KMS-11 (cell line): ENCODE measurements around the gene LMTK3.

Experiments used
- H2AFZ ChIP-seq: fragments of 200-600 bp; sonication (generic); 2 replicates; pipeline ENCODE4 v1.6.1; 2016; ENCODE audit warnings: antibody characterized with exemption, mixed run types, low read depth
- H3K27ac ChIP-seq: fragments of 200-600 bp; sonication (generic); 2 replicates; pipeline ENCODE4 v1.6.1; 2016; ENCODE audit warnings: mild to moderate bottlenecking, mixed run types
- H3K27me3 ChIP-seq: fragments of 200-600 bp; sonication (generic); 2 replicates; pipeline ENCODE4 v1.6.1; 2017; ENCODE audit warnings: mild to moderate bottlenecking, low read depth, mixed run types, moderate library complexity; ENCODE audit not compliant: insufficient read depth
- H3K36me3 ChIP-seq: fragments of 200-600 bp; sonication (generic); 2 replicates; pipeline ENCODE4 v1.6.1; 2017; ENCODE audit warnings: mild to moderate bottlenecking, mixed run types; ENCODE audit not compliant: insufficient read depth
- H3K4me1 ChIP-seq: fragments of 200-600 bp; sonication (generic); 2 replicates; pipeline ENCODE4 v1.6.1; 2016; ENCODE audit warnings: mild to moderate bottlenecking, low read depth, mixed run types; ENCODE audit not compliant: poor library complexity, severe bottlenecking
- H3K4me2 ChIP-seq: fragments of 200-600 bp; sonication (generic); 2 replicates; pipeline ENCODE4 v1.7.0; 2016; ENCODE audit warnings: mild to moderate bottlenecking, mixed run types
- H3K4me3 ChIP-seq: fragments of 200-600 bp; sonication (generic); IDR thresholded peaks from 2 replicates; pipeline ENCODE4 v1.6.1; 2017; ENCODE audit warnings: low read depth, low read length, mixed read lengths; ENCODE audit not compliant: insufficient read depth
- H3K79me2 ChIP-seq: fragments of 200-600 bp; sonication (generic); 2 replicates; pipeline ENCODE4 v1.6.1; 2016; ENCODE audit warnings: low read depth, mixed run types; ENCODE audit not compliant: insufficient read depth
- H3K9ac ChIP-seq: fragments of 200-600 bp; sonication (generic); 2 replicates; pipeline ENCODE4 v1.6.1; 2016; ENCODE audit warnings: mild to moderate bottlenecking, mixed run types
- H4K20me1 ChIP-seq: fragments of 200-600 bp; sonication (generic); 2 replicates; pipeline ENCODE4 v1.6.1; 2016; ENCODE audit warnings: mild to moderate bottlenecking, mixed run types; ENCODE audit not compliant: insufficient read depth
- CTCF ChIP-seq: fragments of 200-600 bp; sonication (generic); conservative IDR thresholded peaks from 2 replicates; pipeline ENCODE4 v1.6.1; 2017; ENCODE audit warnings: low read depth, mild to moderate bottlenecking, antibody characterized with exemption, low read length, moderate library complexity, mixed read lengths

Gene LMTK3

GRCh38 chr19:48442116-48443035, 69.3 kb downstream of the LMTK3 start:
- Histone ChIP-seq H3K27ac (no peak overlapping the region), H4K20me1 (no peaks in the 10 kb centered on the region), H2AFZ (no peak overlapping the region), H3K9ac (no peak overlapping the region), H3K4me1 (peaks cover 20% of the 10 kb centered on the region), H3K36me3 (peaks cover 3% of the 10 kb centered on the region; the same call in 1 of the 2 replicates), H3K4me2 (no peak overlapping the region), H3K4me3 (no peak overlapping the region), H3K79me2 (peaks cover 16% of the 10 kb centered on the region), H3K27me3 (no peaks in the 10 kb centered on the region; the same call in 1 of the 2 replicates)
- TF ChIP-seq CTCF, result no peak

- Histone ChIP-seq H3K79me2 (peaks cover 7% of the 10 kb centered on the region), H3K4me2 (no peak overlapping the region), H3K4me3 (no peak overlapping the region), H3K4me1 (peaks cover 11% of the 10 kb centered on the region), H3K36me3 (no peaks in the 10 kb centered on the region), H3K27ac (no peak overlapping the region), H3K27me3 (no peaks in the 10 kb centered on the region; the same call in 1 of the 2 replicates), H2AFZ (no peak overlapping the region), H4K20me1 (no peaks in the 10 kb centered on the region), H3K9ac (no peak overlapping the region)
- no peak for TF ChIP-seq CTCF
Observed at GRCh38 chr19:48441360-48442050, 70.1 kb downstream of the LMTK3 start.

GRCh38 chr19:48436586-48436985, 75.0 kb downstream of the LMTK3 start:
- H3K36me3 ChIP-seq, result no peaks in the 10 kb centered on the region
- no peak overlapping the region for H2AFZ ChIP-seq
- H3K79me2 ChIP-seq, result no peaks in the 10 kb centered on the region
- no peak for TF ChIP-seq CTCF
- no peak overlapping the region for H3K27ac ChIP-seq
- no peak overlapping the region for H3K4me3 ChIP-seq
- H3K27me3 ChIP-seq, result no peaks in the 10 kb centered on the region; the same call in 1 of the 2 replicates
- no peaks in the 10 kb centered on the region for H3K4me1 ChIP-seq
- no peak overlapping the region for H3K9ac ChIP-seq
- H4K20me1 ChIP-seq, result no peaks in the 10 kb centered on the region
- no peak overlapping the region for H3K4me2 ChIP-seq
